Natural killer cell (primary cell): ENCODE data around the gene NPEPPS. TPM values are rescaled to one million over a fixed set of nuclear protein-coding genes. Genes with fewer than 3 reads are reported as not detected.

Experiments
- ATAC-seq, 3 donors: fragments of 150-1000 bp in 2 of 3; fragments of 200-7000 bp in 1 of 3; cut with Tn5 transposase; 1 replicate in 1 of 3; 2 replicates in 2 of 3; pipeline ENCODE4 v1.10.0; 2021; ENCODE audit warnings: mild to moderate bottlenecking in 2 of 3, moderate library complexity in 2 of 3
- DNase-seq, 2 donors: peaks; one replicate each; pipeline versions ENCODE4 v3.0.0 to v3.0.0-alpha.2; 2013 to 2021; ENCODE audit warnings: mixed read lengths in 1 of 2
- H3K27ac ChIP-seq: one replicate; pipeline ENCODE4 v1.5.1; 2013; ENCODE audit warnings: mild to moderate bottlenecking, low read length
- H3K27me3 ChIP-seq: one replicate; pipeline ENCODE4 v1.6.1; 2013; ENCODE audit warnings: low read length; ENCODE audit not compliant: control insufficient read depth, insufficient read depth
- H3K36me3 ChIP-seq: one replicate; pipeline ENCODE4 v1.6.1; 2013; ENCODE audit warnings: low read length; ENCODE audit not compliant: control insufficient read depth, insufficient read depth
- H3K4me1 ChIP-seq: one replicate; pipeline ENCODE4 v1.6.1; 2013; ENCODE audit warnings: low read length; ENCODE audit not compliant: control insufficient read depth, insufficient read depth
- H3K4me3 ChIP-seq: one replicate; pipeline ENCODE4 v1.5.1; 2013; ENCODE audit warnings: low read length
- H3K9me3 ChIP-seq: one replicate; pipeline ENCODE4 v1.6.1; 2013; ENCODE audit warnings: low read length; ENCODE audit not compliant: control insufficient read depth, insufficient read depth
- H3K27ac Mint-ChIP-seq, 2 donors: one replicate each; pipeline ENCODE4 v1.8.0; 2022; ENCODE audit warnings: mild to moderate bottlenecking in 2 of 2, mixed read lengths in 2 of 2, moderate library complexity in 1 of 2
- H3K27me3 Mint-ChIP-seq, 2 donors: one replicate each; pipeline ENCODE4 v1.8.0; 2022; ENCODE audit warnings: low read depth in 2 of 2, mixed read lengths in 2 of 2
- H3K36me3 Mint-ChIP-seq: one replicate; pipeline ENCODE4 v1.8.0; 2022; ENCODE audit warnings: mixed read lengths
- H3K4me1 Mint-ChIP-seq, 2 donors: one replicate each; pipeline ENCODE4 v1.8.0; 2022; ENCODE audit warnings: mixed read lengths in 2 of 2
- H3K4me3 Mint-ChIP-seq: one replicate; pipeline ENCODE4 v1.8.0; 2022; ENCODE audit warnings: mild to moderate bottlenecking, moderate library complexity, mixed read lengths
- H3K9me3 Mint-ChIP-seq, 2 donors: one replicate each; pipeline ENCODE4 v1.8.0; 2022; ENCODE audit warnings: mixed read lengths in 2 of 2
- CTCF ChIP-seq: fragments of 200-600 bp; IDR thresholded peaks from one replicate; pipeline ENCODE4 v1.8.0; 2022; ENCODE audit warnings: antibody characterized with exemption
- WGBS: methylation state at CpG from one replicate; pipeline ENCODE4 v1.1.7; 2013; ENCODE audit warnings: missing lambda C conversion rate; ENCODE audit not compliant: insufficient coverage; 5-methylcytosine and 5-hydroxymethylcytosine counted together
- intact Hi-C: fragments of 100-400 bp; cut with micrococcal nuclease; formaldehyde crosslinking; loops from one replicate; pipeline ENCODE4 v1.14.2; 2022
- total RNA-seq, 4 donors: library from RNA; stranded (reverse); fragments of 120-200 nt in 1 of 4; gene quantifications; one replicate each; pipeline versions ENCODE4 v1.2.3 to v1.2.4, GENCODE V29; 2013 to 2022

NPEPPS gene
- total RNA-seq, 3 donors from 2014 or later (not counting 1 experiment from before 2014, with no cell fraction given) = 139 to 168 (median 153) TPM

GRCh38 chr17:47603830-47604597, 73.1 kb downstream of the NPEPPS start:
- no peak overlapping the region for H3K27ac ChIP-seq
- DNase-seq (no peak), ATAC-seq (no peak)
- intact Hi-C loops = no loop called here
- no peak for TF ChIP-seq CTCF
- WGBS = 94% methylated on average over 3 of the region's 4 CpGs
- no peaks in the 10 kb centered on the region for H3K9me3 ChIP-seq
- peak overlapping the region in 1 of 2 donors; percentile 20 for H3K27ac Mint-ChIP-seq
- no peaks in the 10 kb centered on the region for H3K4me1 ChIP-seq
- H3K4me3 ChIP-seq = no peak overlapping the region
- H3K4me3 Mint-ChIP-seq = no peak overlapping the region
- H3K36me3 Mint-ChIP-seq = peaks cover 9% of the 10 kb centered on the region
- H3K36me3 ChIP-seq = peaks cover 72% of the 10 kb centered on the region
- H3K9me3 Mint-ChIP-seq = no peaks in the 10 kb centered on the region
- H3K27me3 ChIP-seq = no peaks in the 10 kb centered on the region
- peaks cover 0 to 9% of the 10 kb centered on the region in 2 donors for H3K4me1 Mint-ChIP-seq
- no peaks in the 10 kb centered on the region for H3K27me3 Mint-ChIP-seq

DNA sequence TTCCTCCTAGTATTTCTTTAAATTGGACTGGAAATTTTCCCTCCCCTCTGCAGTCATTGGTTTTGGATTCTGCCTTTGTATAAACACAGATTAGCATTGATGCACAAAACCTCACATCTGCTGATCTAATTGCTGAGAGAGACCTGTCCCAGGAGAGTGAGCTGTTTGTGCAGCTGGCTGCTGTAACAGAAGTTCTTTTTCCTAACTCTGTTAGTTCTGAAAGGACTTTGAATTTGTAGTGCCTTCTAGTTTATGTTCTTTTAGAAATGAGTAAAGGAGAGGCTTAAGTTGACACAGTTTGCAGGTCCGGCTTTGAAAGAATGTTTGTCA, 73.7 kb downstream of the NPEPPS start:
- Mint-ChIP-seq H3K27me3 (no peaks in the 10 kb centered on the region), H3K27ac (no peak overlapping the region), H3K4me1 (peaks cover 0 to 9% of the 10 kb centered on the region in 2 donors), H3K4me3 (no peak overlapping the region), H3K36me3 (peaks cover 9% of the 10 kb centered on the region), H3K9me3 (no peaks in the 10 kb centered on the region)
- TF ChIP-seq CTCF = no peak
- no peaks in the 10 kb centered on the region for H3K9me3 ChIP-seq
- peaks cover 67% of the 10 kb centered on the region for H3K36me3 ChIP-seq
- WGBS = 100% methylated on average over 1 of the region's 1 CpG
- no peak for DNase-seq
- intact Hi-C loops = no loop called here
- no peak overlapping the region for H3K4me3 ChIP-seq
- H3K27ac ChIP-seq = no peak overlapping the region
- H3K4me1 ChIP-seq = no peaks in the 10 kb centered on the region
- ATAC-seq = no peak
- no peaks in the 10 kb centered on the region for H3K27me3 ChIP-seq

DNA sequence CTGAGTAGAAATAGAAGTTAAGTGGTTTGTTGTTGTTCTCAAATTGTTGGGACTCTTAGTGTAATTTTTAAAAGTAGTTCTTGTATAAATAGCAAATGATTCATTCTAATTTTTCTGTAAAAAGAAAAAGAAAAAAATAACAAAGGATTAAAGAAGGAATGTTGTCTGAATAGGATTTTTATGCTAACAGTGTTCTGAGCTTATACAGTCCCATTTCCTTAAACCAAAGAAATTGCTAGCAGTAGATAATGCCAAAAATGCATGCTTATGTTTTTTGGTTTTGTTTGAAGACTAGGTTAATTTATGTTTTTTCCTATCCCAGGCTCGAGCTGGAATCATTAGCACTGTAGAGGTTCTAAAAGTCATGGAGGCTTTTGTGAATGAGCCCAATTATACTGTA, 74.1 kb downstream of the NPEPPS start:
- Histone ChIP-seq H3K4me3 (no peak overlapping the region), H3K27me3 (no peaks in the 10 kb centered on the region), H3K9me3 (no peaks in the 10 kb centered on the region), H3K27ac (no peak overlapping the region), H3K36me3 (peaks cover 64% of the 10 kb centered on the region), H3K4me1 (no peaks in the 10 kb centered on the region)
- no peaks in the 10 kb centered on the region for H3K9me3 Mint-ChIP-seq
- DNase-seq = no peak
- no peak overlapping the region for H3K4me3 Mint-ChIP-seq
- no peaks in the 10 kb centered on the region for H3K27me3 Mint-ChIP-seq
- WGBS = 100% methylated on average over 1 of the region's 1 CpG
- no peak overlapping the region for H3K27ac Mint-ChIP-seq
- ATAC-seq = no peak
- no peak for TF ChIP-seq CTCF
- peaks cover 0 to 9% of the 10 kb centered on the region in 2 donors for H3K4me1 Mint-ChIP-seq
- intact Hi-C loops = no loop called here
- H3K36me3 Mint-ChIP-seq = peaks cover 9% of the 10 kb centered on the region

GRCh38 chr17:47607481-47607880, 76.6 kb downstream of the NPEPPS start:
- no peaks in the 10 kb centered on the region for H3K4me1 ChIP-seq
- H3K9me3 Mint-ChIP-seq = no peaks in the 10 kb centered on the region
- H3K4me1 Mint-ChIP-seq = peaks cover 0 to 9% of the 10 kb centered on the region in 2 donors
- intact Hi-C loops = no loop called here
- DNase-seq = no peak
- no peaks in the 10 kb centered on the region for H3K36me3 Mint-ChIP-seq
- no peak for ATAC-seq
- H3K27ac Mint-ChIP-seq = peak overlapping the region in 1 of 2 donors; percentile 25
- no peaks in the 10 kb centered on the region for H3K27me3 ChIP-seq
- no peak overlapping the region for H3K4me3 Mint-ChIP-seq
- H3K4me3 ChIP-seq = no peak overlapping the region
- peaks cover 49% of the 10 kb centered on the region for H3K36me3 ChIP-seq
- no peaks in the 10 kb centered on the region for H3K27me3 Mint-ChIP-seq
- no peak overlapping the region for H3K27ac ChIP-seq
- no peaks in the 10 kb centered on the region for H3K9me3 ChIP-seq
- WGBS = 97% methylated on average over 3 of the region's 3 CpGs
- no peak for TF ChIP-seq CTCF
